Left lobe of liver (tissue), 2 donors: ENCODE measurements around the gene CD4. TPM values are rescaled to one million over a fixed set of nuclear protein-coding genes. Genes with fewer than 3 reads are reported as not detected.
A peak's percentile ranks its signal among the peaks of the same experiment; 100 is the strongest.

ENCODE experiments used
- ATAC-seq: fragments of 200-7000 bp; cut with Tn5 transposase; one replicate; pipeline ENCODE4 v1.9.1; 2020; ENCODE audit warnings: mild to moderate bottlenecking, moderate library complexity
- DNase-seq: peaks from one replicate; pipeline ENCODE4 v3.0.0-alpha.2; 2020; ENCODE audit warnings: low spot score
- total RNA-seq: library from RNA; stranded (reverse); gene quantifications from one replicate; pipeline ENCODE4 v1.2.1, GENCODE V29; 2021
- donor health status: DM: no; HTN: no; CAD: no; lungs with moderate emphysema.
- donor health status: DM: no; HTN: yes; CAD: no.

CD4 gene
- total RNA-seq, 1 donor from 2014 or later = 22.7 TPM

DNA sequence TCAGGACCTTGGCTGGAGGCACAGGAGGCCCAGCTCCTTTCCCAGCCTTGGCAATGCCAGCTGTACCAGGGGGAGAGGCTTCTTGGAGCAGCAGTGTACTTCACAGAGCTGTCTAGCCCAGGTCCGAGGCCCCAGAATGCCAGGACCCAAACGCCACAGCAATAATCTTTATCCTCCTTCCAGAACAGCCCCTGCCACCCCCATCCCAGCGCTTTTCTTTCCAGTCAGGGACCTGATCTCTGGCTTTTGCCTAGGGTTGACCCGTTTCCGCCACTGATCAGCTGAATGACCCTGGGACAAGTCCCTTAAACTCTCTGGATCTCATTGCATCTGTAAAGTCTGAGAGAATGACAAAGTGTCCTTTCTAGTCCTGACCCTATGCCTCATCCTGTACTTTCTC is 11.9 kb upstream of the CD4 start:
- ATAC-seq (no peak), DNase-seq (no peak)

DNA sequence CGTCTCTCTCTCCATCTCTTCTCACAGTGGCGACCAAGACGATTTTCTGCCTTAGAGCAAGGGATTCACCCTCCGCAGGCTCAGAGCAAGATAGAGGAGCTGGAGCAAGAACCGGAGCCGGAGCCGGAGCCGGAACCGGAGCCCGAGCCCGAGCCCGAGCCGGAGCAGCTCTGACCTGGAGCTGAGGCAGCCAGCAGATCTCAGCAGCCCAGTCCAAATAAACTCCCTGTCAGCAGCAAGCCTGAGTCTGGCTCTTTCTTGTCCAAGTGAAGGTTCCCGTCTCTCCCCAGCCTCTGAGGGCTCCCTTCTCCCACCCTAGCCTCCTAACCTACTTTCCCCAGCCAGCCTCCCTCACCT is 11.1 kb upstream of the CD4 start:
- no peak for DNase-seq
- ATAC-seq = peak; percentile 26

DNA sequence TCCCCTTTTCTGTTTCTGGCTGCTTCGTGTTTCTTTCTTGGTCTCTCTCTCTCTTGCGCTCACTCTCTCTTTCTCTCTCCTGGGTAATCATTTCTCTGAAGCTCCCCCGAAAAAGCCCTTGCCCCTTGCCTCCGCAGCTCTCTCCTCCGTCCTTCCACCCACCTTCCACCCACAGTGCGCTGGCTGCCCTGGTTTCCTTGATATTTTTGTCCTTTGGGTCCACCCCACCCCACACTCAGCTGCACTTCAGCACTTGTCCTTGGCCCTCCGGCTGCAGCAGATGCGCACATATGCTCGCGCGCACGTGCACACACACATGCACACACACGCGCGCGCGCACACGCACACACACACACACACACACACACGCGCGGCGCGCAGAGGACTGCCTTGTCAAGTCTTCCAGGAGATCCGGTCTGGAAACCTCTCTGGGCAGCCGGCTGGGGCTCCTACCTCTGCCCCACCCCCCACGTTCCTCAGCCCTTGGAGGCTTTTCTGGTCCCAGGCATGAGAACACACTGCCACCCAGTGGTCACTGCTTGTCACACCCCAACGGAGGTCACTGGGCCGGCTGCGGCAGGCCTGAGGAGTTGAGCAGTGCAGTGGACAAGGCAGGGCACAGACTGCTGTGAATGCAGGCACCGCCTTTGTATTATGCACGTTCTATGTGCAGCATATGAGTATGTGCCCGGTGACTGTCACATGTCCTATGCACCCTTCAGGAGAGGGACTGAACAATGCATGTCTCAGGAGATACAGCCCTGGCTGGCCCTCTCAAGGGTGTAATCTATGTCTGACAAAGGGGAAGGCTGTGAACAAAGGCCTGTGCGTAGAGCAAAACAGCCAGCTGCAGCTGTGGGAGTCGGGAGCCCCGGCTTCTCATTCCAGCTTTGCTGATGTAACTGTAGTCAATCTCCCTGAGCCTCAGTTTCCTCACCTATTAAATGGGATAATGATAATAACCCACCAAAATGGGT is 10.5 kb upstream of the CD4 start:
- DNase-seq = peak; percentile 97
- ATAC-seq = peak; percentile 90

DNA sequence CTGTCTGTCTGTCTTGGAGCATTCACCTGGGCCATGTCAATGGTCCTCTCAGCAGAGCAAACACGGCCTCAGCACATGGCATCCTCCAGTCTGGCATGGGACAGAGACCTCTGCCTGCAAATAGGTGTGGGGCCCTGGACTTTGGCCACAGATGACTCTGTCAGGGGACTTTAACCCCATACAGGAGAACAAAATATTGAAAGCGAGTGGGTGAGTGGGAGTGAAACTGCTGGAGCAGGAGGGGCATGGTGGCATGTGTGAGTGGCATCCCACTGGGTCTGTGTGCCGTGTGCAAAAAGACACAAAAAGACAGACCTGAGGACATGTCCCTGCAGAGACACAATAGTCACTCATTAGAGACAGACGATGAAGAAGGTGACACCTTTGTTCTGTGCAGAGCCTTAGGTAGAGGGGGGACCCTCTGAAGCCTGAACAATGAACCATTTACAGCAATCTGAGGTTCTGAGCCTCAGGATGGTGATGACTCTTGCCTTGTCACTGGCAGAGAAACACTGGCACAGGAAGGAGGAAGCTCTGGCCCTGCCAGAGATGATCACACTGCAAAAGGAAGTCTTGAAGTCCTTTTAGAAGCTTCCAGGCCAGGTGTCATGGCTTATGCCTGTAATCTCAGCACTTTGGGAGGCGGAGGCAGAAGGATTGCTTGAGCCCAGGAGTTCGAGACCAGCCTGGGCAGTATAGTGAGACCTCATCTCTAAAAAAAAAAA is 9.5 kb upstream of the CD4 start:
- DNase-seq (peak; percentile 90), ATAC-seq (peak; percentile 66)

DNA sequence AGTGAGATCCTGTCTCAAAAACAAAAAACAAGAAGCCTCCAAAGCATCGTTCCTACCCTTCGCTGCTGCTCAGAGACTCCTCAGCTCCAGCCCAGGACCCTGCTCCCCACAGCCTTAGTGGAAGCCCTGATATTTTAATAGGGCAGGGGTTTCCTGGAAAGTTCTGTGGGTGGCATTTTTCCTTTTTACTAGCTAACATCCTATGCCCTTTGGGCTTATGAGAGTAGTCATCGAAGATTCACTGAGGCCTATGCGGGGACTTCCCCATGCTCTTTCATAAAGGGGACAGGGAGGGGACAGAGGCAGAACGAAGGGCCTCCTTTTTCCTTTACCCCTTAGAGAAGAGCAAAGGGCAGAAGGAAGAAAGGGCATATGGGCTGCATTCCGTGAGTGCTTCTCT is 8.8 kb upstream of the CD4 start:
- ATAC-seq (no peak), DNase-seq (no peak)

DNA sequence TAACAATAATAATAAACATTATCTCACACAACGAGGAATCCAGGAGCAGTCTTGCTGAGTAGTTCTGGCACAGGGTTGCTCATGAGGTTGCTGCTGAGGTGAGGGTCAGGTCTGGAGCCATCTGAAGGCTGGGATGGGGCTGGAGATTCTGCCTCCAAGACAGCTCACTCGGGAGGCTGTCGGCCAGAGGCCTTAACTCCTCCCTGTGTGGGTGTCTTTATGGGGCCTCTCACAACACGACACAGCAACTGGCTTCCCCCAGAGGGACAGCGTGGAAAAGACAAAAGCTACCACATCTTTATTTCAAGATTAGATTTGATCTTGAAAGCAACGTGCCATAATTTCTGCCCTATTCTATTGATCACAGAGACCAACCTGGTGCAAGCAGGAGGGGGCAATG is 7.2 kb upstream of the CD4 start:
- DNase-seq (no peak), ATAC-seq (no peak)

DNA sequence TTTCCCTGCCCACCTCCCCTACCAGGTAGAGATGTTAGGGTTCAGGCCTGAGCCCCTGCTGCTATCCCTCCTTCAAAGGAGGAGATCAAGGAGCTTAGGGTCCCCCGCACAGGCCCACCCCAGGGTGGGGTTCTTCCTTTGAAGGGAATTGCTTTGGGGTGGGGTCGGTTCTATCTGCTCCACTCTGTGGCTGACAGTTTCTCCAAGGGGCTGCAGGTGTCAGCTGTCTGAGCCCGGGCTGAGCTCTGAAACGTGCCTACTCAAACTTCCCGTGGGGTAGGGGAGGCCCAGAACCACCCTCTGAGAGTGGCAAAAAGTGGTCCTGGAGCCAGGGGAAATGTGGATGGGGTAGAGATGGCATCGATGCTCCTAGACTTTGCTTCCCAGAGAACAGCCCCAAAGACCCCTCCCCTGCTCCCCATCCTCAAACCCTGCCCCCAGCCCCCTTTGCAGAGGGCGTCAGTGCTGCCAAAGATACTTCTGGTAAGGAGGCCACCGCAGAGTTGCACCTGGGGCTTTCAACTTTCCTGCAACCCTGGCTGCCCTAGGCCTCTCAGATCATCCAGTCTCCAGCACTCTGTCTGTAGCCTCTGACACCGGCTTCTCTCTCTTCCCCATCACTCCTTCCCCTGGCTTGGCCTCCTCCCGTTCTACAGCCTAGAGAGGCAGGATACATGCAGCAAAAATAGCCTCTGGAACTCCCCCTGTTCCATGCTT is 6.3 kb upstream of the CD4 start:
- no peak for DNase-seq
- no peak for ATAC-seq

DNA sequence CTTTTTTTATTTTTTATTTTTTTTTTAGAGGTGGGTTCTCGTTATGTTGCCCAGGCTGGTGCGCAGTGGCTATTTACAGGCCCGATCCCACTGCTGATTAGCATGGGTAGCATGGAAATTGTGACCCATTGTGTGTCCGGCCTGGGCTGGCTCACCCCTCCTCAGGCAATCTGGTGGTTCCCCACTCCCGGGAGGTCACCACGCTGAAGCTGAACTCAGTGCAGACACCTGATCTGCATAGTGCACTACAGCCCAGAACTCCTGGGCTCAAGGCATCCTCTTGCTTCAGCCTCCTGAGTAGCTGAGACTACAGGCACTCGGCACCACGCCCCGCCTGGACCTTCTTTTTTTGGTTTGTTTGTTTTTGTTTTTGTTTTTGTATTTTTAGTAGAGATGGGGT is 5.5 kb upstream of the CD4 start:
- DNase-seq (no peak), ATAC-seq (no peak)

DNA sequence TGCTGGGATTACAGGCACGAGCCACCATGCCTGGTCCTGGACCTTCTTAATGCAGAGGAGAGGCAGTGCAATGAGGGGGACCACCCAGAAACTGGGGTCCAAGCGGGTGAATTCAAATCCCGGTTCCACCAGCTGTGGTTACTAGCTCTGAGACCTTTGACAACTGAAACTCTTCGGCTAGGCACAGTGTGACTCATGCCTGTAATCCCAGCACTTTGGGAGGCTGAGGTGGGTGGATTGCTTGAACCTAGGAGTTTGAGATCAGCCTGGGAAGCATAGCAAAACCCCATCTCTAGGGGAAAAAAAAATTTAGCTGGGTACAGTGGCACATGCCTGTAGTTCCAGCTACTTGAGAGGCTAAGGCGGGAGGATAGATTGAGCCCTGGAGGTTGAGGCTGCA is 5.0 kb upstream of the CD4 start:
- ATAC-seq = no peak
- no peak for DNase-seq

DNA sequence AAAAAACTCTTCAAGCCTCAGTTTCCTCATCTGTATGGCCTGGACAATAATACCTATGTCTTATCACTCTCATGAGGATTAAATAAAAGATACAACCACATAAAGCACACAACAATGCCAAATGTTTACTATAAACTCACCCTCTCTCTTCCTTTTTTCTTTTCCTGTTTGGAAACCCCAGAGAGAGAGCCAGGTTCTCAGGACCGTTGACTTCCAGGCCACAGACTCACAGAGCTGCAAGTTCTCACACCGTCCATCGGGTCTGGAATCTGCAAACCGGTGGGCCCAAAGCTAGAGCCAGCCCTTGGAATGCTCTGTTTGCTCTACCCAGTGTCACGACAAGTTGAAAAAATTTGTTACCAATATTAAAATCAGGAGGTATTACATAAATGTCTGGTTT is 4.6 kb upstream of the CD4 start:
- ATAC-seq = no peak
- no peak for DNase-seq

DNA sequence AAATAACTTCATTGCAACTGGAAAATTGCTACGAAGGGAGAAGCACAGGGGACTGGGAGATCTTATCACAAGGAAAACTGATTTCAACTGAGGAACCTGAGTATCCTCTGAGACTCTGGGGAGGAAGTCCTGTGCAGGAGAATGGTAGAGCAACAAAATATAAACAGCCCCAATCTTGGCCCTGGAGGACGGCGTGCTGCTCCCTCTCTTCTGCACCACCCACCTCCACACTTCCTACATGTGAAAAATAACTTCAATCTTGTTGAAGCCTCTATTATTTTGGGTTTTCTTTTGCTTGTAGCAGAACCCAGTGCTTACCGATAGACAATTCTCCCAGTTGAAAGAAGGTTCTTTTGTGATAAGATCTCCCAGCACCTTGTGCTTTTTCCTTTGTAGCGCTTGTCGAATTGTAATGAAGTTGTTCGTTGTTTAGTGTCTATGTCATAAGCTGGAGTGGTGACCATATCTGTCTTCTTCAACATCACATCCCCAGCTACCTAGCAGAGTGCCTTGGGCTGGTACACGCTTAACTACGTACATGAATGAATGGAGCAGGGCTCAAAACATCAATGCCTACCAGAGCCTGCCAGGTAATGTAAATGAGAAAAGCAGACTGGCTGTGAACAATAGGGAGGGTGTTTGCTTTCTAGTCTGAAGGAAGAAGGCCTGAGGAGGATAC is 2.8 kb upstream of the CD4 start:
- no peak for ATAC-seq
- DNase-seq = no peak

DNA sequence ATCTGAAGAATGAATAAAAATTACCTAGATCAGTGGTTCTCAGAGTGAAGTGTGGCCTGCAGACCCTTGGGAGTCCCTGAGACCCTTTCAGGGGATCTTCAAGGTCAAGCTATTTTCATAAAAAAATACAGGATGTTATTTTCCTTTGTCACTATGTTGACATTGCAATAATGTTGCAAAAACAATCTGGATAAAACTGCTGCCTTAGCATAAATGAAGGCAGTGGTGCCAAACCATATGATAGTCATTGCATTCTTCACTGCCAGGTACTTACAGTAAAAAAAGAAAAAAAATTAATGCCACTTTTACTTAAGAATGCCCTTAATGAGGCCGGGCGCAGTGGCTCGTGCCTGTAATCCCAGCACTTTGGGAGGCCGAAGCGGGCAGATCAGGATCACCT is 2.0 kb upstream of the CD4 start:
- no peak for ATAC-seq

DNA sequence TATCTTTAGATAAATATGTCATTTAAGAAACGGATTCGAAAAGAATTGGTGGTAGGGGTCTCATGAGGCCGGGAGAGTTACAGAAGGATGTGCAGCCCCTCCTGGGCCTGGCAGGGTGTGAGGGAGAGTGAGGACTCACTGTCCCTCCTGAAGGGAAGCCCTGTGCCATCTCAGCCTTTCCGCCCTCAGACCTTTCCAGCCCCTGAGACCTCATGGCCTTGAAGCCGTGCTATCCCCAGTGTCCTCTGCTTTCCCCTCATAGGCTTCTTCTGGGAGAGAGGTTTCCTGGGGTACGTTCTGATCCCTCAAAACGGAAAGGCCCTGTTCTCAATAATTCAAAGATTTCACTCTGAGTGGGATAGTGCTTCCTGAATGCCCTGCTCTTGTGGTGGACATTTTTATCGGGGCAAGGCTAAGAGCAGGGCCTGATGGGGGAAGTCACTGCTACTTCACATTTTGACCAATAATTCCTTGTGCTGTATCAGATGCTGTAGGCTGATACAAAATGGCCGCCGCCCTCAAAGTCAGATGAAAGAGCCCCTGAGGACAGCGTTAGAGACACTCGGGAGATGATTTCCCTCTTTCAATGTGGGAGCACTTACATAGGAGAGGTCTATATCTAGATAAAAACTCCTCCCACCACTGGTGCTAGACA is 1.3 kb downstream of the CD4 start:
- DNase-seq (no peak), ATAC-seq (peak; percentile 21)

More for the DNA sequence above, 2.0 kb upstream of the CD4 start:
- DNase-seq = no peak

DNA sequence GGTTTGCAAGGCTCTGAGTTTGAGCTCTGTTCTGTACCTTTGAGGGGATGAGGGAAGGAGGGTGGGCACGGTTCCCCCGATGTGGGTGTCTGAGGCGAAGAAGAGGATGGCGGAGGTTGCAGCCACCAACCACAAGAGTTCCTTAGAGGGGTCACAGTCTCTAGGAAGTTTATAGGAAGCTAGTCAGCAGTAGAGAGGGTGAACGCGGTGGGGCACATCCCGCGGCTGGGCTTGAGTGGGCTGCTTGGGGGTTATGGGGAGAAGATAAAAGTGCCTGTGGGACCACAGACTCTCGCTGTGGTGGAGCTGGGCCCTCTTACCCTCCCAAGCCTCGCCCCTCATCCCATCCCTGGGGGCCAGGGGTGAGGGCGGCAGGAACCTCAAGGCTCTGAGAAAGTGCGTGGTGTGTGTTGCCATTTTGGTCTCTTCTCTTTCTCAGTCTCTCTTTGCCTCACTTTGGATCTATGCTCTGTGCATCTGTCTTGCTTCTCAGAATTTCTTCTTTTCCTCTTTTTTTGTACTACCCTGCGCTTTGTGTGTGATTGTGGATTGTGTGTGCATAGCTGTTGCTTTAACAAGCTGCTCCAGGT is 2.7 kb downstream of the CD4 start:
- DNase-seq (no peak), ATAC-seq (no peak)

DNA sequence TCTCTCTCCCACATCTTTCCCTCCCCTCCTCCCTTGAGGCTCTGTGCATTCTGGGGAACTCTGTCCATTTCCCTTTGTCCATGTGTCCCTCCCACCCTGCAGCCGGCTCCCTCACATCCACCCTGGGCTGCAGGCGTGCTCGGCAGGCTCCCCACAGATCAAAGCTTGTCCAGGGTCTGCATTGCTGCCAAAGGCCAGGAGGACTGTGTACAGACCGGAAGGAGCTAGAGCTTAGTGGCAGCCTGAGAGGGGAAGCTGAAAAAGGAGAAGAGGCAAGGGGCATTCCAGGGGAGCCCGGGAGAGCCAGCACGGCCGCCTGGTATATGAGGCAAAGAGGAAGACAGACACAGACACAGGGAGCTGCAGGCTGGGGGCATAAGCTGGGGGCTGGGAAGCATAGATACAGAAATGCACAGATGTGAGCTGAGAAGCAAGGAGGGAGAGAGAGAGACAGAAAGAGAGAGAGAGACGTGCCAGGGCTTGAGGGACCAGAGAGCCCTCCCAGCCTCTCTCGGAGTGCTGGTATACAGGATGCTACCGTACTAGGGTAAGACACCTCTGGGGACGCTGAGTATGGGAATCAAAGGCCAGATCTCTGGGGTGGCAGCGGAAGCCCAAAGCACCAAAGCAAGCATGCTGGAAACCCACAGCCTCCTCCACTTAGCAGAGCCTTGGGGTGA is 3.3 kb downstream of the CD4 start:
- peak; percentile 50 for ATAC-seq
- no peak for DNase-seq

DNA sequence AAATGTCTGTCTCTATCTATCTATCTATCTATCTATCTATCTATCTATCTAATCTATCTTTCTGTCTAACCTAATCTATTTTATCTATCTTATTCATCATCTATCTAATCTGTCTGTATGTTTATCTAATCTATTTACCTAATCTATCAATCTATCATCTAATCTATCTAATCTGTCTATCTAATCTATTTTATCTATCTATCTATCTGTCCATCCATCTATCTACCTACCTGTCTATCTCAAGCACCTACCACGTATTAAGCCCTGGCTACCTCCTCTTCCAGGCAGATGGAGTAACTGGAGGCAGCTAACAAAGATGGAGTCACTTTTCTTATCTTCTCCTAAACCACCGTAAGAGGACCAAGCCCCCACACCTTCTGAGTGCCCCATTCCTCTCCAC is 5.8 kb downstream of the CD4 start:
- DNase-seq (no peak), ATAC-seq (no peak)

DNA sequence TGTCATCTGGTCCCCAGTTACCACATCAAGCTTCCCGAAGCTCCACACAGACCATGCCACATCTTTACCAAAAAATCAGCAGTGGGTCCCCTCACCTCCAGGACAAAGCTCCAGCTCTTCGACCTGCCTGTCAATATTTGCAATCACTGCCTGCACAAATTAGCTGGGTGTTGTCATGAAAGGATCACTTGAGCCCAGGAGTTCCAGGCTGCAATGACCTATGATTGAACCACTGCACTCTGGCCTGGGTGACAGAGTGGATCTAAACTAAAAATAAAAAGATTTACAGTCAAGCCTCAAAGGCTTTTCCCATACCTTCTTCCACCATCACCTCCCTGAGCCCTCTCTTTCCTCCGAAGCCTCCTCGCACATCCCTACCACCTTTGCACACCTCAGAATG is 7.2 kb downstream of the CD4 start:
- peak; percentile 37 for ATAC-seq
- DNase-seq = no peak

DNA sequence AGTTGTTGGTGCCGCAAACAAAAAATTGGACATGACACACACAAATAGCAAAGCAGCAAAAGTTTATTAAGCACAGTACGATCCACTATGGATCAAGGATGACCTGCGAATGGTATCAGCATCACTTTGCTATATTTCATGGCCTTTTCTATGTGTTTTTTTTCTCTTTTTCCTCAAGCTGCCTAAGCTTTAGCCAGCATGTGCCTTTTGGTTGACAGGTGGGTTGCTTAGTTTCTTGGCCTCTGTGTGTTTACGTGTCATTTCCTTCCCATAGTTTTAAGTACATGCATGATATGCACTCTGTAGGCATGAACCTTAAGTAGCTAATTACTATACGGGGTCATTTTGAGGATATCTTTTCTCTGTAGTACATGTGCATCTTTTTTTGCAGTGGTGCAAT is 9.8 kb downstream of the CD4 start:
- DNase-seq (no peak), ATAC-seq (no peak)

DNA sequence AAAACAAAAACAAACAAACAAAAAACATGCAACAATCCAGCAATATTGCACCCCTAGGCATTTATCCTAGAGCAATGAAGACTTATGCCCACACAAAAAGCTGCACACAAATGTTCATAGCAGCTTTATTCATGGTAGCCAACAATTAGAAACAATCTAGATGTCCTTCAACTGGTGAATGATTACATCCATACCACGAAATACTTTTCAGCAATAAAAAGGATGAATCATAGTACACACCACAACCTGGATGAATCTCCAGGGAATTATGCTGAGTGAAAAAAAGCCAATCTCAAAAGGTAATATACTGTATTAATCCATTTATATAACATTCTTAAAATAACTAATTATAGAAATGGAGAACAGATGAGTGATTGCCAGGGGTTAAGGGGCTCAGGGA is 17.8 kb downstream of the CD4 start:
- DNase-seq = no peak
- ATAC-seq = no peak

DNA sequence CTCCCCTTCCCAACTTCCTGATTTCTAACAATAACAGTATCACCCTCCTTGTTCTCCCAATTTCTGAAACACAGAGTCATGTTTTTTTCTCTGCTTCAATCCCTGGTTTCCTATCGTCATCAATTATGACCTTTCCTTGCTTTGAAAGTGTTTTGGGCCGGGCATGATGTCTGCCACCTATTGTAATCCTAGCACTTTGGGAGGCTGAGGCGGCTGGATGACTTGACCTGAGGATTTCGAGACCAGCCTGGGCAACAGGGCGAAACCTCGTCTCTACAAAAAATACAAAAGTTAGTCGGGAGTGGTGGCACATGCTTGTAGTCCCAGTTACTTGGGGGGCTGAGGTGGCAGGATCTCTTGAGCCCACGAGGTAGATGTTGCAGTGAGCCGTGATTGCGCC is 19.7 kb downstream of the CD4 start:
- no peak for ATAC-seq

More for the DNA sequence above, 19.7 kb downstream of the CD4 start:
- no peak for DNase-seq
